NCI-H345 treated with DMSO at 0.1 percent for 48 hours (cell line): ENCODE data around the gene NOX4.
"Not testable (repeated sequence)": the region's sequence is repeated elsewhere in the genome, so short reads cannot be mapped to it uniquely, and the experiment has no call there.

Experiments
- DNase-seq: peaks from one replicate; lab custom pipeline; 2025; ENCODE audit not compliant: unreplicated experiment; lab: John Stamatoyannopoulos, UW

NOX4 gene

DNA sequence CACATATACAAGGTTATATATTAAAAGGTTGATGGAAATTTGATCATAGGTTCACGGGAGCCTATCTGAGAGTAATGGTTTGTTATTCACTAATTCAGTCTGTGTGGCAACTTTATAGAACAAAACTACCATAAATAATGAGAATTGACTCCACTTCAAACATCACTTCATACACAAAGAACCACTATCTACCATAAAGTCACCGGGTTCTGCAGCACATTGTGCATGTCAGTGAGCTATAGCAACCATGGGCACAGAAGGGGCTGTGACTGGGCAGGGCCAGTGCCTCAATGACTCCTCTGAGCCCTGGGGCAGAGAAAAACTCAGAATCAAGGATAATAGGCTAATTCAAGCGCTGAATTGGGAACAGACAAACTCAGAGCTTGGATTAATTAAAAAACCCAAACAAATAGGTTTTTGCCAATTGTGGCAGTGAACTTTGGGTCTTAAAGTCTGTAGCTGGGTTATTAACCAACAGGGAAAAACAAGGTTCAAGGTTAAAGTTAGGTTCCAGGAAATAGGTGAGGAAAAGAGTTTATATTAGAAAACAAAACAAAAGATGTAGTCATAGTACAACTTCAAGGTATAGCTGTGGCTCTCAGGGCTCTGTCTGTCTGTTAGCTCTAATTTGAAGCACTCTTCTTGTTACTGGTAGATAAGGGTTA lies 181.7 kb downstream of the NOX4 start:
- DNase-seq, result not testable (repeated sequence)

DNA sequence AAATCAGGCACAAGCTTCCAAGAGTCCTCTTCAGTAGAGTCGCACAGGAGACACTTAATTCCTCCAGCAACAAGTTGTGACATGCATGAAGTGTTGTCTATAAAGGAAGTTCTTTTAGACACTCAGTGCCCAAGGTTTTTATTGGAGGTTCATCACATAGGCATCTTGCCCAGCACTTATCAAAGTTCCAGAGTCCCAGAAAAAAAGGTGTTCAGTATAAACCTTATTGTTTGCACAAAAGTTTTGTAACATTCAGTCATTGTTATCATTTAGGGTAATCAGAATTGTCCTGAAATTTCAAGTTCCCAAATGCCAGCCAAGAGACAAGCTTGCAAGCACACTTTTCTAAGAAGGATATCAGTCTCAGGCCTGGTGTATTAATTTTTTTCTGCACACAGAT lies 182.9 kb downstream of the NOX4 start:
- not testable (repeated sequence) for DNase-seq

DNA sequence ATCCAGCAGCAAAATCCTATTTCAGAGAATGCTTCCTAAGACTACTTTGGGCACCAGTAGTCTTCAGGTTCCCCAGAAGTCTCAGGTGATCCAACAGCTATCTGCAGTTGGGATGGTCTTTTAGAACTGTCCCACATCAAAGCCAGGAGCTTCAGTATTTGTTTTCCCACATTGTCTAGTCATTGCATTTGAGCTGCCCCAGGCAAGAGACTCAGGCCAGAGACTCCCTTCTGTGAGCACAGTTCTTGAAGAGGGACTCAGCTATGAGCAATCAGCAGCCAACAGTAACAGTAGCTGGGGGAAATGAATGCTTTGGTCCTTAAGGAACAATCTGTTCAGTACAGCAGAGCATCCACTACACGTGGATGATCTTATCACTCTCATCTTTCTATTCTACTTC lies 188.1 kb downstream of the NOX4 start:
- not testable (repeated sequence) for DNase-seq

DNA sequence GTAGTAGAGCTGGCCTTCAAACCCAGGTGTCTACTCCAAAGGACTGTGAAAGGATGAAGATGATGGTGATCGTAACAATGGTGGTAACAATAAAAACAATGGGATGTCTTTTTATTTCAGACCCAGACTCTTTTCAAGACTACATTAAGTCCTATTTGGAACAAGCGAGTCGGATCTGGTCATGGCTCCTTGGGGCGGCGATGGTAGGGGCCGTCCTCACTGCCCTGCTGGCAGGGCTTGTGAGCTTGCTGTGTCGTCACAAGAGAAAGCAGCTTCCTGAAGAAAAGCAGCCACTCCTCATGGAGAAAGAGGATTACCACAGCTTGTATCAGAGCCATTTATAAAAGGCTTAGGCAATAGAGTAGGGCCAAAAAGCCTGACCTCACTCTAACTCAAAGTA lies 196.2 kb downstream of the NOX4 start:
- DNase-seq, result not testable (repeated sequence)

DNA sequence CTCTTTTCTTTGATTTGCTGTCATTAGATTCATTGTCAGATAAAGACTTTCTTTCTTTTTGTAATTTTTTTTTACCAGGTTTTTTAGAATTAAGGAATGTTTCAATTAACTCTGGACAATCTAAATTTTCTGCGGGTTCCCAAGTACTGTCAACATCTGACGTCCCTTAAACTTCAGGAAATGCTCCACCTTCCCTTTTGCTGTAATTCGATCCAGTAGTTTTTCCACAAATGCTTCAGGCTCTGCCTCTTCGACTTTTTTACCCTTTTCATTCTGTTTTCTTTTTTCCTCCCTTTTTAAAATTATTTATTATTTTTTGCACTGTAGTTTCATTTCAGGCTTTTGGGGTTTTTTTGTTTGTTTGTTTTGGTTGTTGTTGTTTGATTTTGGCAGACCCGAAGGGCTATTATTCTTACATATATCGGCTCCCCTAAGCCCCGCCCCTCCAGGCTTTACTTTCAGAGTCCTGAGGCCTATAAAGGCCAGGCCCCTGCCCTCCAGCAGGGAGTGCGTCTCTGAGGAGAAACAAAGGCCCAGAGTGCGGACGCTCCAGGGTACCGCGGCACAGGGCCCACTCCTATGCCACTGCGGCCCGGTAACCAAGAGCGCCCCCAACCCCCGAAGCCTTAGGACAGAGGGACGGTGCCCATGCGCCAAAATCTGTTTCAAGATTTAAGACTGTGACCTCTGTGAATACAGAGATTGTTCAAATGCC lies 197.1 kb downstream of the NOX4 start:
- DNase-seq, result no peak

DNA sequence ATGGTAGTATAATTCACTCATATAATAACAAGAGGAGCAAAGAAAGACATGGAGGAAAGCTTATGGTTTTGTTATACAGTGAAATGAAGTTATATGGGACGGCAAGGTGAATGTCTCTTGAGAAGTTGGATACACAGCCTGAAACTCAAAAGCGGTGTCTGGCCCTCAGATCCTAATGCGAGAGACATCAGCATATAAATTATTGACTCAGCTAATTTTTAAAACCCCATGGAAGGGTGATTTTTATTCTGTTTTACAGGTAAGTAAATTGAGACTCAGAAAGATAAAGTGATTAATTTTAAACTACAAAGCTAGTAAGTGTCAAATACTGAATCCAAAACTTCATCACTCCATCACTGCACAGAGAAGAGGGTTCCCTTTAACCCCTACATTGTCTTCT lies 203.2 kb downstream of the NOX4 start:
- not testable (repeated sequence) for DNase-seq

DNA sequence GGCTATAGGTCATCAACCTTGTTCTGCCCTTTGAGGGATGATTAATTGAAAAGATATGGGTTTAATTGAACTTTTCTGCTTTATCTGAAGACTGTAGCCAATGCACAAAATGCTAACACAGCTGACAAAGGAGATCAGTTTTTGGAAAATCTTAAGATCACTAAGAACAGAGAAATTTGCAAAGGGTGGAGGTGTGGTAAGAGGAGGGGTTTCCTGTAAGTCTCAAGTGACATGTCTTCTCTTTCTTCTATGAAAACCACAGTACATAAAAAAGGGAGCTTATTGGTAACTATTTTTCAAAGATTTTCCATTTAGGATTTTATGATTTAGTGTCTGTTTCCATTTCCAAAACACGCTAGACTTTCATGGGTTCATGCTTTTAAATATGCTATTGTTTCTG lies 204.6 kb downstream of the NOX4 start:
- DNase-seq, result not testable (repeated sequence)

DNA sequence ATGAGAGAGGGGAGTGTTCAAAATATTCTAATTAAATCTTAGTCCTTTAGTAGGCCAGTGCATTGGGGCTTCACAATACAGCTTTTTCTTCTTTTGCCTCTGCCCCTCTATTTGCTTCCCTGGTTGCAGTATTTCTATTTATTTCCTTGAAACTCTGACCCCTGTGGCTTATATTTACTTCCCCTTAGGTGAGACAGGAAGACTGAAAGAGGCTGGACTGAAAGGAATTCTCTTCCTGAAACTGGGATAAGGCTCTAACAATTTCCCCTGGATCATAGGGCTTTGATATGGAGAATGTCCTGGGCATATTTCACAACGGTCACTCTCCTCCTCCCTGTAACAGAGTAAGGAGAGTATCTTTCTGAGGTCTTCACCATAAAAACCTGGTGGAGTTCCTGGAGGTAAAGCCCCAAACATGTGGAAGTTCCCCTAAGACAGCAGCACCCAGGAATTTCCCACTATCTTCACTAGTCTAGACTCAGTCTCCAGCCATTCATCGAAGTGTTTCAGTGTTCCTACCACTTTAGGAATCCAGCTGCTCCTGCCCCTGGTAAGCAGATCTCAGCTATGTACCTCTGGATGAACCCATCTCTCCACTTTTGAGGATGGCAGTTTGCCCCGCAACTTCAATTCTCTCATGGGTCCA lies 210.0 kb downstream of the NOX4 start:
- not testable (repeated sequence) for DNase-seq

DNA sequence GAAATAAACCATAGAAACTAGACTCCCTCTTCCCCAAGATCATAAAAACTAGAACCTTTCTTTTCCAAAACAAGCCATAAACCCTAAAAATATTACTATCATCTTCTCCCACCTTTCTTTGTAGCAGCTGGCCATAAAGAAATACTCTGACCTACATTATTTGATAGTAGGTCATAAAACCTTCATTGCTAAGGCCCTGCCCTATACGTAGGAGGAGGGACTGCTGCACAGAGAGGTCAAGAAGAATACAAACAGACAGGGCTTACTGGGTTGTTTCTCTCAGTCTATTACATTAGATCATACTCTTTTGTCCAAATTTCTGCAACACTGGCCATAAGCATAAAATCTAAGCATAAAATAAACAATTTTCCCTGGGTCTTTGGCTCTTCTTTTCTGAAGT lies 212.0 kb downstream of the NOX4 start:
- no peak for DNase-seq

DNA sequence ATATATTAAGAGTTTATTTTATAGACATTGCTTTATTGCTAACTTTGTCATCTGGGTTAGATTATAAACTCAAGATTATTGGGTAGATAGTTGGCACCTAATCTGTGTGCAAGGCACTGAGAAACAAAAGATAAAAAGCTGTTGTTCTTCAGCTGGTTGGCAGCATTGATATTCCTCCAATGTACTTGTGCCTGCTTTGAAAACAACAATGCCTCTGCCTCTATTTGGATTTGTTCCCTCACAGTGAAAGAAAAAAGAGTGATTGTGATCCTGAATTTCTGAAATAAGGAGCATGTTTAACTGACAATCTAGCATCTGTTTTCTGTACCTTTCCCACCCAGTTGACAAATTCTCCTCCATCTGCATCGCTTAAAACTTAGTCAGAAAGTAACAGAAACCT lies 215.2 kb downstream of the NOX4 start:
- DNase-seq, result no peak
